Adrenal gland (tissue), 12 donors: ENCODE measurements around the gene MAP2K7. TPM values are rescaled to one million over a fixed set of nuclear protein-coding genes. Genes with fewer than 3 reads are reported as not detected.

ENCODE experiments used
- DNase-seq, 7 donors: peaks; one replicate each; pipeline ENCODE4 v3.0.0-alpha.2; 2019 to 2020
- H3K27ac ChIP-seq, 5 donors: fragments of 200-600 bp; sonication (generic) in 4 of 5; 1 replicate in 3 of 5; 2 replicates in 2 of 5; pipeline versions ENCODE4 v1.5.1 to v1.8.0; 2016 to 2020; ENCODE audit warnings: mild to moderate bottlenecking in 1 of 5
- H3K27me3 ChIP-seq: fragments of 200-600 bp; 2 replicates; pipeline ENCODE4 v1.8.0; 2021
- H3K36me3 ChIP-seq, 2 donors: fragments of 200-600 bp; replicated peaks in 1 of 2; 1 replicate in 1 of 2; 2 replicates in 1 of 2; pipeline versions ENCODE4 v1.5.1 to v1.8.0; 2018 to 2022
- H3K4me1 ChIP-seq, 2 donors: fragments of 200-600 bp; replicated peaks in 1 of 2; 1 replicate in 1 of 2; 2 replicates in 1 of 2; pipeline versions ENCODE4 v1.5.1 to v1.8.0; 2018 to 2021
- H3K4me3 ChIP-seq, 4 donors: fragments of 200-600 bp; sonication (generic) in 3 of 4; one replicate each; pipeline ENCODE4 v1.5.1; 2016 to 2018
- H3K9me3 ChIP-seq, 3 donors: fragments of 200-600 bp; sonication (generic) in 1 of 3; replicated peaks in 1 of 3; 1 replicate in 2 of 3; 2 replicates in 1 of 3; pipeline versions ENCODE4 v1.5.1 to v1.8.0; 2016 to 2021
- CTCF ChIP-seq, 6 experiments: fragments of 450-650 bp in 4 of 6; fragments of 200-600 bp in 2 of 6; sonication (generic) in 1 of 6; IDR thresholded peaks; 1 replicate in 5 of 6; 2 replicates in 1 of 6; pipeline versions ENCODE4 v1.5.1 to v1.8.0; 2016 to 2021; ENCODE audit warnings: antibody characterized with exemption in 6 of 6, mild to moderate bottlenecking in 2 of 6, moderate library complexity in 1 of 6
- POLR2A ChIP-seq, 2 donors: fragments of 450-650 bp; IDR thresholded peaks; one replicate each; pipeline ENCODE4 v1.6.1; 2017; ENCODE audit warnings: antibody characterized with exemption in 2 of 2, mild to moderate bottlenecking in 2 of 2, moderate library complexity in 1 of 2
- WGBS, 4 donors: extraction: QIAGEN DNeasy Blood & Tissue Kit in 2 of 4; methylation state at CpG; one replicate each; pipeline versions ENCODE4 v1.1.5 to v1.1.7; 2013 to 2017; 5-methylcytosine and 5-hydroxymethylcytosine counted together
- intact Hi-C, 2 donors: fragments of 100-400 bp; cut with DNase I; formaldehyde crosslinking; loops; one replicate each; pipeline versions ENCODE4 v1.14.1 to v1.15.0; 2022 to 2023
- polyA plus RNA-seq, 3 donors: library from polyadenylated mRNA; stranded (reverse); fragments of 200-250 nt in 2 of 3; fragments of 350-450 nt in 1 of 3; fragmentation: Illumina TruSeq in 1 of 3; extraction: RNeasy Lipid Tissue Mini Kit (QIAGEN cat#74804) in 1 of 3; gene quantifications; one replicate each; pipeline ENCODE4 v1.2.3, GENCODE V29; 2013 to 2014
- total RNA-seq, 9 donors: library from RNA; depleted of rRNA in 4 of 9; stranded (reverse); fragments of >200 nt in 4 of 9; fragments of 120-200 nt in 1 of 9; fragmentation: NEBNext Ultra II Directional in 1 of 9; extraction: Animal tissue kit (Norgen Biotek cat#: 25700) in 1 of 9; gene quantifications; one replicate each; pipeline versions ENCODE4 v1.1.0 to v1.2.4, GENCODE V29; 2013 to 2023
- donor health status: healthy with polysubstance abuse.
- donor health status: Bipolar disorder and iron deficiency.
- donor health status: DM: yes; HTN: yes; CAD: no.
- donor health status: DM: no; HTN: no; CAD: no.
- donor health status: DM: no; HTN: no; CAD: no.
- donor health status: DM: yes; HTN: yes; CAD: no.

MAP2K7 gene
- total and polyA plus RNA-seq, 12 donors = 6.8 to 110 (median 20.5) TPM

GRCh38 chr19:7909471-7910067, 5.9 kb downstream of the MAP2K7 start:
- H3K27ac ChIP-seq = no peak overlapping the region
- no peak overlapping the region for H3K4me3 ChIP-seq
- peaks cover 9 to 33% of the 10 kb centered on the region in 2 donors for H3K4me1 ChIP-seq
- H3K9me3 ChIP-seq = no peaks in the 10 kb centered on the region
- intact Hi-C loops = no loop called here
- H3K27me3 ChIP-seq = no peaks in the 10 kb centered on the region
- no peak for TF ChIP-seq POLR2A (IDR thresholded peaks at IDR 0.05)
- TF ChIP-seq CTCF (IDR thresholded peaks at IDR 0.05) = no peak
- DNase-seq = peak in 2 of 7 donors; percentile 25
- H3K36me3 ChIP-seq = peaks cover 0 to 35% of the 10 kb centered on the region in 2 donors
- WGBS, 4 donors = 90 to 97% (median 93%) methylated on average over 9 to 21 of the region's 21 CpGs

DNA sequence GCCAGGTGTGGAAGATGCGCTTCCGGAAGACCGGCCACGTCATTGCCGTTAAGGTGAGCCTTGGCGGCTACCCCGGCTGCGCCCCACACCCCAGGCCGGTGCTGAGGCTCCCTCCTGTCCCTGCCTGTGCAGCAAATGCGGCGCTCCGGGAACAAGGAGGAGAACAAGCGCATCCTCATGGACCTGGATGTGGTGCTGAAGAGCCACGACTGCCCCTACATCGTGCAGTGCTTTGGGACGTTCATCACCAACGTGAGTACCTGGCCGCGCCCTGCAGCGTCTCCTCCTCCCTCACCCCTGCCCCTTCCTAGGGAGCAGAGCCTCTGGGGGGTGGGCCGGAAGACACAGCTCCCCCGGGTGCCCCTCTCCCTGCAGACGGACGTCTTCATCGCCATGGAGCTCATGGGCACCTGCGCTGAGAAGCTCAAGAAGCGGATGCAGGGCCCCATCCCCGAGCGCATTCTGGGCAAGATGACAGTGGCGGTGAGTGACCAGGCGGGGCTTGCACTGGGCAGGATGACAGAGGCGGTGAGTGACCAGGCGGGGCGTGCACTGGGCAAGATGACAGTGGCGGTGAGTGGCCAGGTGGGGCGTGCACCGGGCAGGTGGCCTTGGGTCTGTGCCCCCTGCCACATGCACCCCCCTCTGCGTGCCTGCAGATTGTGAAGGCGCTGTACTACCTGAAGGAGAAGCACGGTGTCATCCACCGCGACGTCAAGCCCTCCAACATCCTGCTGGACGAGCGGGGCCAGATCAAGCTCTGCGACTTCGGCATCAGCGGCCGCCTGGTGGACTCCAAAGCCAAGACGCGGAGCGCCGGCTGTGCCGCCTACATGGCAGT, 6.9 kb downstream of the MAP2K7 start:
- intact Hi-C loops = no loop called here
- H3K27me3 ChIP-seq = no peaks in the 10 kb centered on the region
- DNase-seq = no peak
- H3K4me3 ChIP-seq = no peak overlapping the region
- H3K4me1 ChIP-seq = peaks cover 0 to 23% of the 10 kb centered on the region in 2 donors
- TF ChIP-seq POLR2A (IDR thresholded peaks at IDR 0.05) (no peak), CTCF (IDR thresholded peaks at IDR 0.05) (no peak)
- peaks cover 0 to 35% of the 10 kb centered on the region in 2 donors for H3K36me3 ChIP-seq
- no peaks in the 10 kb centered on the region for H3K9me3 ChIP-seq
- WGBS, 4 donors = 90 to 92% (median 91%) methylated on average over 29 to 54 of the region's 54 CpGs
- no peak overlapping the region for H3K27ac ChIP-seq

GRCh38 chr19:7911508-7912143, 7.9 kb downstream of the MAP2K7 start:
- Histone ChIP-seq H3K4me3 (no peak overlapping the region), H3K9me3 (no peaks in the 10 kb centered on the region), H3K27me3 (peaks cover 5% of the 10 kb centered on the region), H3K36me3 (peaks cover 0 to 35% of the 10 kb centered on the region in 2 donors), H3K4me1 (peaks cover 7 to 20% of the 10 kb centered on the region in 2 donors), H3K27ac (no peak overlapping the region)
- no peak for TF ChIP-seq POLR2A (IDR thresholded peaks at IDR 0.05)
- TF ChIP-seq CTCF (IDR thresholded peaks at IDR 0.05) = no peak
- peak in 1 of 7 donors; percentile 23 for DNase-seq
- 92 to 98% (median 94%) methylated on average over 5 to 18 of the region's 18 CpGs for WGBS, 4 donors
- intact Hi-C loops = no loop called here

DNA sequence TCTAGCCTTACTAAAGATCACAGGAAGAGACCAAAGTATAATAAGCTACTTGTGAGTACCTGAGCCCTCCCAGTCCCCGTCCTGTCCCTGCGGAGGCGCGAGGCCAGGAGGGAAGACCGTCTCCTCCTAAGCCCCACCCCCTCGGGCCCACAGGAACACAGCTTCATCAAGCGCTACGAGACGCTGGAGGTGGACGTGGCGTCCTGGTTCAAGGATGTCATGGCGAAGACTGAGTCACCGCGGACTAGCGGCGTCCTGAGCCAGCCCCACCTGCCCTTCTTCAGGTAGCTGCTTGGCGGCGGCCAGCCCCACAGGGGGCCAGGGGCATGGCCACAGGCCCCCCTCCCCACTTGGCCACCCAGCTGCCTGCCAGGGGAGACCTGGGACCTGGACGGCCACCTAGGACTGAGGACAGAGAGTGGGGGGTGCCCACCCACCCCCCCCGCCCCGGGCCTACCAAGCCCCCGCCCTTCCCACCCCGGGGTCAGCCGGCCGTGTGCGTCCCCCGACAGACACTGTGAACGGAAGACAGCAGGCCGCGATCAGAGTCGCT, 8.5 kb downstream of the MAP2K7 start:
- peak in 2 of 7 donors; percentile 23 to 52 for DNase-seq
- Histone ChIP-seq H3K4me1 (peaks cover 7 to 19% of the 10 kb centered on the region in 2 donors), H3K27me3 (peaks cover 11% of the 10 kb centered on the region), H3K36me3 (peaks cover 0 to 35% of the 10 kb centered on the region in 2 donors), H3K9me3 (no peaks in the 10 kb centered on the region), H3K27ac (no peak overlapping the region), H3K4me3 (no peak overlapping the region)
- 86 to 95% (median 90%) methylated on average over 13 to 31 of the region's 31 CpGs for WGBS, 4 donors
- intact Hi-C loops = no loop called here
- no peak for TF ChIP-seq POLR2A (IDR thresholded peaks at IDR 0.05)
- TF ChIP-seq CTCF (IDR thresholded peaks at IDR 0.05) = no peak
